GM21367 (cell line): Measurements from ENCODE around the gene CLDND2.
A peak's percentile ranks its signal among the peaks of the same experiment; 100 is the strongest.
"Not testable (repeated sequence)": the region's sequence is repeated elsewhere in the genome, so short reads cannot be mapped to it uniquely, and the experiment has no call there.

ENCODE experiments used
- ATAC-seq: cut with Tn5 transposase; IDR thresholded peaks from one replicate; pipeline ENCODE4 v1.9.1; 2021; ENCODE audit not compliant: unreplicated experiment

CLDND2 gene, protein sequence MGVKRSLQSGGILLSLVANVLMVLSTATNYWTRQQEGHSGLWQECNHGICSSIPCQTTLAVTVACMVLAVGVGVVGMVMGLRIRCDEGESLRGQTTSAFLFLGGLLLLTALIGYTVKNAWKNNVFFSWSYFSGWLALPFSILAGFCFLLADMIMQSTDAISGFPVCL

DNA sequence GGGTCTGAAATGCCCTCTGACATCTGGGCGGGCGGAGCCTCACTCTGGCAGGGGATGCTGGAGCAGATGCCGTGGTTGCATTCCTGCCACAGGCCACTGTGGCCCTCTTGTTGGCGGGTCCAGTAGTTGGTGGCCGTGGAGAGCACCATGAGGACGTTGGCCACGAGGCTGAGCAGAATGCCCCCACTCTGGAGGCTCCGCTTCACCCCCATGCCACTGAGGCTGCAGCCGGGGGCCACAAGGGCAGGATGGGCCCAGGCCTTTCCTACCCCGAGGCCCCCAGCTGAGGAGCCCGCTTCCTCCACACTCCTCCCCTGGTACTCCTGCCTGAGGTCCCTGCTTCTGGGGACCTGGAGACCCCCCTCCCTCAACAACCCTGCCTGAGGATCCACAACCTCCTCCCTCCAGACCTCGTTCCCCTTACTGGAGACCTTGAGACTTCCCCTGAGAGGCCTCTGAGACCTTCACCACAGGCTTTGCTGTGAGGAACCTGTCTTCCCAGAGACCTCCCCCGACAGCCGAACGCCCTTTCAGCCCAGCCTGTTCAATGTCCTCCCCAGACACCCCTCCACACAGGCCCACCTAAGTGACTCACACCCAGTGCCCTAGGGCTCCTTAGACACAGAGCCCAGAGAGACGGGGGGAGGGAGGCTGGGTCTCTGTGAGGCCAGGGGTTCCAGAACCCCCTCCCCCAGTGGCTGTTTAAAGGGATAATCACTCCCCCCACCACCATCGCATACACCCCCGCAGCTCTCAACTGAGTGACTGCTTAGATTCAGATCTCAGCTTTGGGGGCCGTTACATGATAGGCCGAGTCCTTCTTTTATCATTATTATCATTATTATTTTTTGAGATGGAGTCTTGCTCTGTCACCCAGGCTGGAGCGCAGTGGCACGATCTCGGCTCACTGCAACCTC is at the start of gene CLDND2:
CLDND2 (minus strand) TSS at position 638 of the 917 bp plus-strand sequence; CDS start at position 212, 426 bp downstream.
- ATAC-seq, result no peak

- ATAC-seq, result peak; percentile 5
Observed at GRCh38 chr19:51417810-51418157, 49.0 kb upstream of the CLDND2 start.

DNA sequence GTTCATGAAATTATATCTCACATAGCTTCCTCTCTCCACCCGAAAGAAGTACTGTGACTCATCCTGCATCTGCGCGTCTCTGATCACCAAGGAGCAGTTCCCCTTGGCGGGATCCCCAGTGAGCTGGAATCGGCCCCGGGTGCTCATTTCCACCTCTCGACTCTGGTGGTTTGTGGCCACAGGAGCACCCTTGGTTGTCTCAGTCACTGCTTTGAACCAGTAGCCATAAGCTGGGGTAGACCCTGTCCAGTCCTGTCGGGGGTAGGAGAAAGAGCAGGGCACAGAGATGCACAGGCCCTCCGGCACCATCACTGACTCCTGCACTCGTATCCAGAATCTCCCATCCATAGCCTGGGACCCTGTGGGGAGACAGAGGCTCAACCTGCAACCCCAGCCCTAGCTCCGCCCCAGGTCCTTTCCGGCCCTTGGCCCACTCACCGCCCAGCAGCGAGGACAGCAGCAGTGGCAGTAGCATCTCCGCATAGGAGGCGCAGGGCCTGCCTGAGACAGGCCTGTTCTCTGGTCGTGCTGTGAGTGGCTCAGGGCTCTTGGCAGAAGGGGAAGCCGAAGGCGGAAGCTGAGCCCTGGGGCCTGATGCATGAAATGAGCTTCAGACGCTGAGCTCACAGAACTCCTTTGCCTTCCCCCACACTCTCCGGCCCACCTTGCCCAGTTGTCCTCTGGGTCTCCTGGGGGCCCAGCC is 48.5 kb upstream of the CLDND2 start, which contains the start of gene SIGLEC10:
SIGLEC10 (minus strand) TSS at position 536 of the 703 bp plus-strand sequence; CDS start at position 475, 61 bp downstream.
- ATAC-seq, result peak; percentile 56

- not testable (repeated sequence) for ATAC-seq
Observed at GRCh38 chr19:51416422-51416821, 47.6 kb upstream of the CLDND2 start.

GRCh38 chr19:51415187-51415586 is 46.4 kb upstream of the CLDND2 start:
- ATAC-seq, result no peak

DNA sequence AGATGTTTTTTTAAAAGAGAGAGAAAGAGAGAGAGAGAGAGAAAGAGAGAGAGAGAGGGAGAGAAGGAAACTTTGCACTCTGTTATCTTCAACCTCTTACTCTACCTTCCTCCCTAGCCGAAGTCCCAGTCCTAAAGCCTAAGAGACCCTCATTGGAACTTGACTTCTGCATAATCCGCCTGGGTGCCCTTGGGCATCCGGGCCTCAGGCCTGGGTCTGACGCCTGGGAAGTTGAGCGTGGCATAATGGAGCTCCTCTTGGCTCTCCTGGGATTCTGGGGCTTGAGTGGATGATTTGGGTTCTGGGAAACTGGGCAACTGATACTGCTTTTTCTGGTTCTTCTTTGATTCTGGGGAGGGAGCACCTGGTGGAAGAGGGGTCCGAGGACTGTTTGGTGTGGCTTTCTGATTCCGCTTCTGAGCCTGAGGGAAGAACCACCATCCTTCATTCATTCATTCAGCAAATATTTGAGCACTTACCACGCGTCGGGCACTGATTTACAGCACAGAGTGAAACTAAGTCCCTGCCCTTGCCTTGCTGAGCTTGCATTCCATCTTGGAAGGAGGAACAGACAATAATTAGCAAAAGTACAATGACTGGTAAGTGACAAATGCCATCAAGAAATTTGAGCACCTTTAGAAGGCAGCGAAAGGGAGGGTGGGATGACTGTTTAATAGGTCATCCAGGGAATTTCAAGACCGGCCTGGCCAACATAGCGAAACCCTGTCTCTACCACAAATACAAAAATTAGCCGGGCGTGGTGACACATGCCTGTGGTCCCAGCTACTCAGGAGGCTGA is 42.3 kb upstream of the CLDND2 start:
- no peak for ATAC-seq

GRCh38 chr19:51407511-51408131 is 38.8 kb upstream of the CLDND2 start:
- no peak for ATAC-seq

GRCh38 chr19:51402117-51402516 is 33.3 kb upstream of the CLDND2 start:
- ATAC-seq, result no peak

- ATAC-seq, result not testable (repeated sequence)
Observed at GRCh38 chr19:51399936-51400335, 31.1 kb upstream of the CLDND2 start.

- no peak for ATAC-seq
Observed at GRCh38 chr19:51399231-51399630, 30.4 kb upstream of the CLDND2 start.

GRCh38 chr19:51398096-51398704 is 29.4 kb upstream of the CLDND2 start:
- no peak for ATAC-seq

GRCh38 chr19:51397453-51397852 is 28.6 kb upstream of the CLDND2 start:
- ATAC-seq, result not testable (repeated sequence)

- no peak for ATAC-seq
Observed at GRCh38 chr19:51396175-51396574, 27.4 kb upstream of the CLDND2 start.

- peak; percentile 75 for ATAC-seq
Observed at GRCh38 chr19:51394050-51394836, 25.4 kb upstream of the CLDND2 start.

DNA sequence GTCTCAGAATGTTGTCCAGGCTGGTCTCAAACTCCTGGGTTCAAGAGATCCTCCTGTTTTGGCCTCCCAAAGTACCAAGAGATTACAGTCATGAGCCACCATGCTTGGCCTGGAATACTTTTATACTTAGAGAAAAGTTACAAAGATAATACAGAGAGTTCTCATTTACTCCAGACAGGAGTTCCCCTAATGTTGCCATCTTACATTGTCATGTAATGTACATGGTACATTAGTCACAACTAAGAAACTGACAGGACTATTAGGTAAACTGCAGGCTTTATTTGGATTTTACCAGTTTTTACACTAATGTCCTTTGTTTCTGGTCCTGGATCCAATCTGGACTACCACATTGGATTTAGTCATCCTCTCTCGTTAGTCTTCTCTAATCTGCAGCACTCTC is 23.9 kb upstream of the CLDND2 start:
- no peak for ATAC-seq

DNA sequence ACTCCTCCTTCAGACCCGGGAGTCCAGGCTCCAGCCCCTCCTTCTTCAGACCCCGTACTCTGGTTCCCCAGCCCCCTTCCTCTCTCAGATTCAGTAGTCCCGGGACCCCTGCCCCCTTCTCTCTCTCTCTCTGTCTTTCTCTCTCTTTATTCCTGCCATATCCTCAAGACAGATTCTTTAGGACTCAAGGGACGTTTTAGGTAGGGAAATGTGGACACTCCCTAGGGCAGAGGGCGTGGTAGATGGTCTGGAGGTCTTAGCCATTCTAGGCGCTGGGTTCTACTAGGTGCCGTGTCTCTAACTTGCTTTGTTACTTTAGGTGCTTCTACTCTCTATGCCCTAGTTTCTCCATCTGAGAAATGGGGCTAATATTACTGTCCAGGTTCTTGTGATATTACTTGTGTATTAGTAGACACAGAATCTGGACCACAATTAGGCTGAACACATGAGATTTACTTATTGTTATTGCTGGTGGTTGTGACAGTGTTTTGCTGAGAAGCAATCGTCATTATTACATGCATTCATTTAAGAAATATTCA is 22.3 kb upstream of the CLDND2 start:
- ATAC-seq, result no peak

GRCh38 chr19:51389143-51389542 is 20.3 kb upstream of the CLDND2 start:
- no peak for ATAC-seq

DNA sequence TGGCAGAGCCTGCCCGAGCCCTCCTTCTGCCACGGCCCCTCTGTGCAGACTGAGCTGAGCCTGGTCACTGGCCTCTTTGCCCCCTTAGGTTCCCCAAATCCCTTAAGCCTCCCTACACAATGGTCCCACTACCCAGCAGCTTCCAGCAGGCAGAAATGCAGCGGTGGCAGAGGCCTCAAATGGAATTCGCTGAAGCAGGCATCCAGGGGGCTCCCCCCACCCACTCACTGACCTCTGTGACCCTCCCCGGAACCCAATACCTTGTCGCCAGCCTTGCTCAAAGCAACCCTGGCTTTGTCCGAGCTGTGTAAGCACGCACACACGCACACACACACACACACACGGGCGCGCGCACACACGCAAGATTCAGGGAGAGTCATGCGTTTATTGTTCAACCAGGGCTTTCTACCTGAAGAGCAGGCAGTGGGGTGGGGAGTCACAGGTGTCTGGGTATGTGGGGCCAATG is 19.2 kb upstream of the CLDND2 start, which contains the start of gene LIM2:
LIM2 (minus strand) TSS at position 51 of the 466 bp plus-strand sequence. CDS start 531 bp downstream, outside the sequence.
- ATAC-seq, result no peak
